GM19455 (cell line): ENCODE results near the gene NMRK1.

Experiments
- ATAC-seq: cut with Tn5 transposase; IDR thresholded peaks from one replicate; pipeline ENCODE4 v1.9.1; 2021; ENCODE audit not compliant: unreplicated experiment

The NMRK1 gene

DNA sequence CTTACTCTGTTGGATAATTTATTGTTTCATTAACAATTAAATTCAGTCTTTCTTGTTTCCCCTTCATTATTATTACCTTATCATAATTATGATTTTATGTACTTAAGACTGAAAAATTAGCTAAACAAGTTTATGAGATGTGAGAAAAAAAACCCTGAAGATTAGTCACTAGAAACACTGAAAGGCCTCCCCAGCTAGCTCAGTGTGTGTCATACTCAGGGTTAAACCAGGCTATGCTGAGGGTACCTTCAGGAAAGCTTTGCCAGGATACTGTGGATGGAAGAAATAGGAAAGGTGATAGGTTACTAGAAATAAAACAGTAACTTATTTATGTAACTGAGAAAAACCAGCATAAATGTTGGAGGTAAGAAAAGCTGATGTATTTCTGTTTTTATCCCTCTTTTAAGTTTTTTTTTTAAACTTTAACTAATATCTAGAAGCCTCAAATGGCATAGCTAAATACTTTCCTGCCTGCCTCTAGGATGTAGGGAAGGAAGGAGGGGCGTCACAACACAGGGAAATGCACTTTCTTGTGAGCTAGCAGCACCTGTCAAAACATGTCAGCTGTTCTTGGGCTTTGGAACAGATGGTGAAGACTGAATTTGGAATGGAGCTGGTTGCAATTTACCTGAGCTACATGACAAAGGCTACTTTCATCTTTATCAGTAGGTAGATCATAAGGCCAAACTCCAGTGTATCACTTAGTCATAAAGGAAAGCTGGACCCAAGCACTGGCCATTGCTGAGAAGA, 24.2 kb downstream of the NMRK1 start:
- no peak for ATAC-seq

DNA sequence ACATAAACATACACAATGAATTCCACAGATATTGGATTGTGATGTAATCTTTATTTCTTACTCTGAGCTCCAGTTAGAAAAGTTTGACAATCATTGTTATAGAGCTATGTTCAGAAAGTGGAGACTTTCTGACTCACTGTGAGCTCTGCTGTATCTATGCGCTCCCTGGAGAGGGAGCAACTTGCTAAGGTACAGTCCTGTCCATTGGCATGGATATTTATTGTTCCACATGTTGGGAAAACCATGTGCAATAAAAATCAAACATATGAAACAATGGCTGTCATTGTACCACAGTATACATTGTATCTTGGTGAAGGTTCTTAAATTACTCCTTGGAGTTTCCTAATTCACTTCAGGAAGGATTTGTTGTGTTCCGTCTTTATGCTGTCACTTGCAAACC, 26.8 kb downstream of the NMRK1 start:
- ATAC-seq: no peak

DNA sequence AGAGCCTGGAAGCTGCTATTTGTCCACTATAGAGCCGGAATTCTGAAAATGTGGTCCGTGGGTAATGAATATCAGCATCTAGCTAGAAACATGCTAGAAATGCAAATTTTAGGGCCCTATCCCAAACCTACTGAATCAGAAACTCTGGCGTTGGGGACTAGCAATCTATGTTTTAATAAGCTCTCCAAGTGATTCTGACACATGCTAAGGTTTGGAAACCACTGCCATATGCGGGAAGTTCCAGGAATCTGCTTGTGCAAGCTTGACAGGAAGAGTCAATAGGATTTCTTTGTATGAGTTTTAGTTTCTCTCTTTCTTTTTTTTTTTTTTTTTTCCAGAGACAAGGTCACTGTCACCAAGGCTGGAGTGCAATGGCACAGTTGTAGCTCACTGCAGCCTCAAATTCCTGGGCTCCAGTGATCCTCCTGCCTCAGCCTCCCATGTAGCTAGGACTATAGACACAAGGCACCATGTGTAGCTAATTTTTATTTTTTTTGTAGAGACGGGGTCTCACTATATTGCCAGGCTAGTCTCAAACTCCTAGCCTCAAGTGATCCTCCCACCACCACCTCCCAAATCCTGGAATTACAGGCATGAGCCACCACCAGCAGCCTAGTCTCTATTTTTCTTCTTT, 33.5 kb downstream of the NMRK1 start:
- no peak for ATAC-seq

DNA sequence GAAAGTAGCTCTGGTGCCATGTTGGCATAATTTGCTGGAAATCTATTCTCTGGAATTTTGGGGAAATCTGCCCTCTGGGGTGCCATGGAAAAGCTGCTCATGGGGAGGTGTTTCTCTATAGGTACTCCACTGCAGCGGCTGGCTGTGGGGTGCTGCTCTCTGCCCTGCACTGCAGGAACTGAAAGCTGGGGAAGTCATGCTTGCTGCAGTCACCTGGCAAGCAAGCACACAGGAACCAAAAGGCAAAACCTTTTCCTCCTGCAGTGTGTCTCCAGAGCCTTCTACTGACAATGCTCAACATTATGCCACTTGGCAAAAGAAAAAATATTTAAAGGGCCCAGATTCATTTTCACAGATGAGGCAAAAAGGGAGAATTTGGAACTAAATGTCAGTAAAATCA, 34.1 kb downstream of the NMRK1 start:
- ATAC-seq: peak; percentile 97

DNA sequence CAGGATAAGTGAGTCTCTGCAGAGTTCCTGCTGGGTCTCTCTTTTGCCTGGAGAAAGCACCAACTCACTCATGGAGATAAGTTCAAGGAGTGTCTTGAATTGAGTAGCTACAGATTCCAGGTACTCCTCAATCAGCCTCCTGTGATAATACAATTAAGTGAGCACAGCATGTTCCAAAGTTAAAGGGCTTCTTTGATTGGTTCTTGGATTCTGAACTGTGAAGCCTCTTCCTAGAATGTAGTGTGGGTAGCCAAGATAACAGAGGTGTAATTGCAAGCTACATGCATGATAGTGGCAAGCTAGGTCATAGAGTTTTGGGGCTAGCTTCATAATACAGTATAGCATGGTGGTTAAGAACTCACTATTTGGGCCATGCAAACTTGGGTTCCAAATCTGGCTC, 36.7 kb downstream of the NMRK1 start:
- no peak for ATAC-seq

DNA sequence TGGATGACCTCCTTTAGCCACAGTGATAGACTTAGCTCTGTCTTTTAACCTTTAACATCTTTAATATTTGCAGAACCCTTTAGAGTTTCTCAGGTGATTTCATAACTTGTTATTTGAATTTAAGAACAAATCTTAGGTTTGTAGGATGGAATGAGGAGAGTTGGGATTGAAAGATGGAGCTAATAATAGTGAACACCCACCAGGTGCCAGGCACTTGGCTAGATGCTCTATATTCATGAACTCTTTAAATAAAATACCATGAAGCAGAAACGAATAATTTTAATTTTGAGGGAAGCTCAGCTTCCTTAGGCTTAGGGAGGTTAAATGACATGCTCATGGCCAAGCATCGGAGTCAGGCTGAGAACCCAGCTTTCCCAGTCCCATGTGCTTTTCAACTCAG, 40.4 kb downstream of the NMRK1 start:
- ATAC-seq: no peak

DNA sequence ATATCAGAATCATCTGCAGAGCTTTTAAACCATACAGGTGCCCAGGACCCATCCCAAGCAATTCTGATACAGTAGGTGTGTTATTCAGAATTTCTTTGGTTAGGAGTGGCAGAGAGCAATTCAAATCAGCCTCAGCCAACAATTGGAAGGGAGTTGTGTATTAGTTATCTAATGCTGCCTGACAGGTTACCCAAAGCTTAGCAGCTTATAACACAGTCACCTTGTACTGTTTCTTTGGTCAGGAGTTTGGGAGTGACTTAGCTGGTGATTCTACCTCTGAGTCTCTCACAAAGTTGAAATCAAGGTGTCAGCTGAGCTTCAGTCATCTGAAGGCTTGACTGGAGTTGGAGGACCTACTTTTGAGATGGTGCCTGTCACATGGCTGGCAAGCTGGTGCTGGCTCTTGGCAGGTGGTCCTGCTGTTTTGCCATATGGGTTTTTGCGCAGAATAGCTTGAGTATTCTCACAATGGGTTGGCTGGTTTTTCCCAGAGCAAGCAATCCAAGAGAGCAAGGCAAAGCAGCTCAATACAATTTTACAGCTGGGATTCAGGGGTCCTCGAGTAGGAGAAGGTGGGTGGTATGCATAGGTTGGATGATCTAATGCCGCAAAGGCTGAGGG, 41.1 kb downstream of the NMRK1 start:
- ATAC-seq: no peak

DNA sequence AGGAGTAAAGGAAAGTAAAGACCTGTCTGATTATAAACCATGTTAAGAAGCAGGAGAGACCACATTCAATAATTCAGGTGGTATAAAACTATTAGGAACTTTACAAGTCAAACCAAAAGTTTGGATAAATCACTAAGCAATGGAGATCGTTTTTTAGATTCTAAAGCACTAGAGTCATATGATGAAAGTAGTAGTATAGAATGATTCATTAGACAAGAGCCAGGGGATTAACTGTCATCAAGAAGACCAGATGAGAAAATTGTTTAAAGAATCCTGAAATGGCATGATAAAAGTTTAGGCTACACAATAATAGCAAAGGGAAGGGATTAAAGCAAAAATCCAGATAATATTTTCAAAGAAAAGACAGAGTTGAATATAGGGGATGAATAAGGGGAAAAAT, 46.9 kb downstream of the NMRK1 start:
- no peak for ATAC-seq

DNA sequence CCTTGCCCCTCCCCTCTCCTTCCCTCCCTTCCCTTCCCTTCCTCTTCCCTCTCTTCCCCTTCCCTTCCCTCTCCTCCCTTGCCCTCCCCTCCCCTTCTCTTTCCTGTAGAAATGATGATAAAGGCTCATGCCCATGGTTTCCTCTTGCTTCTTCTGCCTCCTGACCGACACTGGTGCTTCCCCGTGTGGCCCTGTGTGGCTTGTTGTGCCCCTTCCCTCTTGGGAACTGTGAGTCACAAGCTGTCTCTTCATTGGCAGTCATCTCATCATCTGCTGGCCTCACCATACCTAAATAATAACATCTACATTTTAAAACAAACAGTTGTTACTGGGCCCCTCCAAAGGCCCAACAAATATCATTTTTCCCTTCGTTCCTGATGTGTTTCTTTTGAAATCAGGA, 48.2 kb downstream of the NMRK1 start:
- no peak for ATAC-seq

DNA sequence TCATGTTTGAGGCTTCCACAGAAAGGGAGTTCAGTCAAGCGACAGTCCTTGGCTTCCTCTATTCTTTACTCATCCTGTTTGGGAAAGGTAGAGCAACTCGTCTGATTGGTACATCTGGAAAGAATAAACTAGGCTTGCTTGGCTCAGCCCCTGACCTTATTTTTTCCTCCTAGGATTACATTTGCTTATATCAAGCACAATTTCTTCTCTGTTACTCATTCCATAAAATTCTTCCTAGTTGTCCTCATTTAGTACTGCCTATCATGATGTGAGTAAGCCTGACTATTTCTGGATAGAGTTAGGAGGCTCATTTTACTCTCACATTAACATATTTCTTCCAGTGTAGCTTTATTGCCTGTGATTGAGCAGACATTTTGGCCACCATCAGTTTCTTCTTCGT, 48.9 kb downstream of the NMRK1 start:
- ATAC-seq: no peak

DNA sequence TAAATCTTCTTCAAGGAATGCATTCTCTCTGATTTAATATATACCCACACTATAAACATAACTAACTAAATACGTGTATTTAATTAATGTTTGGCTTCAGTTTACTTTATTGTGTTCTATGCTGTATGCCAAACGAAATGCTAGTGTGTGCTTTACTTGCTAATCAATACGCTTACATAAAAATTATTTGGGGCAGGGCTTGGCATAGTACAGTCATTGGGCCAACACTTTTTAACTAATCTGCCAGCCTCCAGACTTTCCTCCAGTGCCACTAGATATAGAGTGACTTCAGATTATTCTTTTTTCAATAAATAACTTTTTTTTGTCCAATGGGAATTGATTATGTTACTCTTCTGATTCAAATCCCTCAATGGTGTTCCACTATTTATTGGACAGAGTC, 51.2 kb downstream of the NMRK1 start:
- no peak for ATAC-seq

DNA sequence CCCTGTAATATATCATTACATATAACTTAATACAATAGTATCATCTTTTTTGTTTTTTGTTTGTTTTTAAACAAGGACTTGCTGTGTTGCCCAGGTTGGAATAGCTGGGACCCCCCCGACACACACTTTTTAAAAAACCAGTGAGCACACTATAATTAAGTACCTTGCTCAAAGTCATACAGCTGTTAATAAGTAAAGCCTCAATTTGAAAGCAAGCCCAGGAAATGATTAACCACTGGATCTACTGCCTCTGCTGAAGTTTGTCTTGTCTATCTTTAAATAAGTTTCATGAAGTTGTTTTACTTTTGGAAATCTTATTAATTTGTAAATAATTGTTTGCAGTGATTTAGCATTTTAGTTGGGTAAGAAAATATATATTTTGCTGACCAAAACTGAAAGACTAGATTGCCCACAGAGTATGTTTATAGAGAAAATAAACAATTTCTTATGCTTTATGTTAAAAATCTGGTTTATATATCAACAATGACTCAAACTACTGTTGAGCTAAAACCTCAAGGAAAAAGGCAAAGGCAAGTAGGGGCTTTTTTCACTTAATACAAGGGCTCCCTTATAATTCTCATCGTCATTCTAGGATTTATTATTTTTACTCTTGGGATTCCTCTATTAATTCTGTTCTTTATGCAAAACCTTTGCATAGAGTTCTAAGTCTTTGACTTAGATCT, 54.0 kb downstream of the NMRK1 start:
- ATAC-seq: no peak

DNA sequence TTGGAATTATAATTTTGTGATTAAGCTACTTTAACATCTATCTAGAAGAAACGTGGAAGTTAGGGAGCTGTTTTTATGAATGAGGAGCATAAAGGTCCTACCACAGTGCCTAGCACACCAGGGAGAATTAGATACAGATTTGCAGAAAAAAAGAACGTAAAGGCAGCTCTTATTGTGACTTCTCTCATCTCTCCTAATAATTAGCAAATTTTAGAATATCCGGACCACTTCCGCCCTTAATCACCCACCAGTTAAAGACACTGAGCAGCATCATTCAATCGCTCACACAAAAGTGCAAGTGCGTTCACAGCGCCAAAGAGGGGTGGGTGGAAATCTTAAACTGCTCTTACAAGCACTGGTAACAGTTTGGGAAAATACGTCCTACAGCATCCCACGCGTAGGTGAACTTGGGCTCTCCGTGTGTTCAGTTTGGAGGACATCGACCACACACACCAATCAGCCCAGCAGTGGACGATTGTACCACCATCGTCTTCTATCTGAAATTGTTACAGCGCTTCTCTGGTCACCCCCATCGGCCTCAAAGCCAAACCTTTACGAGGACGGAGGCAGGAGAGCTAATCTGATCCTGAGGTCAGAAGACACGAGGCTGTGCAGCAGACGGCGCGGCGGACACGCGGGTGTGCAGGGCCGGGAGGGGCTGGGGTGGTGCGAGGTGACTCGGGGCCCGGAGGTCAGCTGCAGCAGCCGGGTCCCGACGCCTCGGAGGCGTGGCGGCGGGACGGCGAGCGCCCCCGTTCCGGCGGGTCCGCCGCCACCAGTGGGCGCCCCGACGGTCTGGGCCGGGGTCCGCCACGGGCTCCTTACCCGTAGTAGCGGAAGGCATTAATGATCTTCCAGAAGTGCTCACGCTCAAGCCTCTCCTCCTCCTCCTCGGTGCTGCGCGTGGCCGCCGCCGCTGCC, 60.5 kb downstream of the NMRK1 start:
- ATAC-seq: peak; percentile 59

DNA sequence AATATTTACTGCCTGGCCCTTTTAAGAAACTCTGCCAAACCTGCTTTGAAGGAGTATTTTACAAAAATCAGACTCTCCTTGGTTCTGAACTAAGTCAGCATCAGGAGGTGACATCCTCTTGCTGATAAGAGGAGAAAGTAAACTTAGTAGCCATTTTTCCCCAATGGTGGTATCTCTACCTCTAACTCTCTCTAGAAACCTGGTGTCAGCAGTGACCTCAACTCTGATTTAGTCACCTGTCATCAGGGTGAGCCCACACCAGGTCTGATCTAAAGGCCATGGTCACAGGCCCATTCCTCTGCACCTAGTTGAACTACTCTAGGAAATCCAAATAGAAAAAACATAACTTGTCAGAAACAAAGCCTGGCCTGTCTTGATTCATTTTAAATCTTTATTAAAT, 64.1 kb downstream of the NMRK1 start:
- no peak for ATAC-seq

DNA sequence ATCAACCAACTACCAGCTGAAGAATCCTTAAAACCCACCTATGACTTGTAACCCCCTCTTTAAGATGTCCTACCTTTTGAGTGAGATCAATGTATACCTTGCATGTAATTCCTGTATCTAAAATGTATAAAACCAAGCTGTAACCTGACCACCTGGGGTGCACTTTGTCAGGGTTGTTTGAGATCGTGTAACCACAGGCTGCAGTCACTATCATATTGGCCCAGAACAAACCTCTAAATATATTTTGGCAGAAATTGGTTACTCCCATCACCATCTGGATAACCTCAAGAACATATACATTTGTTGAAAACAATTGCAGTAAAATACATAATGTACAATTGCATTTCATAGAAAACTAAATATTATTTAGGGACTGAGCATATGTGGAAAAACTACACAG, 68.3 kb downstream of the NMRK1 start:
- no peak for ATAC-seq

DNA sequence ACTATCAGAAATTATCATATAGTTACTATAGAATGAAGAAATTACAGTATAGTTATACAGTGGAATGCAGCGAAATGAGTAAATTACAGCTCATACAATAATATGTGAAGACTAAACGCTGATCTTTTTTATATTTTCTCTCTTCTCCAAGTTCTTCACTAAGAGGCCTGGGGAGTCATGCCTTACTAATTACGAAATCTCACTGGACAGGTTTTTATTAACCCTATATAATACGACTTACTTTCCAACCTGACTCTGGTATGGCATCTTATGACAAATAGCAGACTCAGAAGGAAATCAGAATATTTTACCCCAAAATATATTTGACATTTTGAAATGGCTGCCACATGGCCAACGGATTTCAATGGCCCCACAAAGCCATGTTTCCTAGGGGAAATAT, 68.9 kb downstream of the NMRK1 start:
- no peak for ATAC-seq

DNA sequence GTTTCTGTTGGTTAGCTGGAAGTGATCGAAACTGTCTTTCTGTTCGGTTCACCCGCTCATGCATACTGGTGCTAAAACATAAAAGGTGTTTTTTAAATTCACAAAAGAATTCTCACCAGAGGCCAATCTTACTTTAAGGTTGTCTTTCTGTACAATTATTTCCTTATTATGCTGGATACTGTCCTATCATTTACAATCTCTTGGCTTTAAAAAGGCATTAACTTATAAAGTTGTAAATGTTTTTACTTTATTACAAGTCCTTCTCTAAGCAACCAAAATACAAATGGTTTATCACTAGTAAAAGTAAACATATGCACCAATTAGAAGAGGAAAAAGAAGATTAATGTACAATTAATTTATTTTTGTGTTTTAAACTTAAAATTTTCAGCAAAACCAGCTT, 70.6 kb downstream of the NMRK1 start:
- ATAC-seq: no peak

DNA sequence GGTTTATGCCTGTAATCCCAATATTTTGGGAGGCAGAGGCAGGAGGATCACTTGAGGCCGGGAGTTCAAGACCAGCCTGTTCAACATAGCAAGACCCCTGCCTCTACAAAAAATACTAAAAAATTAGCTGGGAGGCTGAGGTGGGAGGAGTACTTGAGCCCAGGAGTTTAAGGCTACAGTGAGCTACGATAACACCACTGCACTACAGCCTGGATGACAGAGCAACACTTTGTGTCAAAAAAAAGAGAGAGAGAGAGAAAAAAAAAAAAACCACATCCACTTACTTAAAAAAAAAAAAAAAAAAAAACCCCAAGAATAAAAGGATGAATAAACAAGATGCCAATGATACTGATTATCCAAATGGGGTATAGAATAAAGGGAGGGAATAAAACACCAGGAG, 74.2 kb downstream of the NMRK1 start:
- ATAC-seq: no peak
